Skeletal muscle tissue (tissue), 4 donors: ENCODE results near the gene SMPD3. TPM values are rescaled to one million over a fixed set of nuclear protein-coding genes. Genes with fewer than 3 reads are reported as not detected.

Experiments
- H3K27ac ChIP-seq: one replicate; pipeline ENCODE4 v1.7.0; 2013; ENCODE audit warnings: mild to moderate bottlenecking, low read depth, low read length, inconsistent platforms
- H3K27me3 ChIP-seq, 3 donors: one replicate each; pipeline ENCODE4 v1.7.0; 2013; ENCODE audit warnings: low read length in 3 of 3; ENCODE audit not compliant: control insufficient read depth in 3 of 3, insufficient read depth in 3 of 3
- H3K36me3 ChIP-seq, 3 donors: one replicate each; pipeline ENCODE4 v1.7.0; 2013; ENCODE audit warnings: low read length in 3 of 3; ENCODE audit not compliant: control insufficient read depth in 3 of 3, insufficient read depth in 3 of 3
- H3K4me1 ChIP-seq, 3 donors: one replicate each; pipeline ENCODE4 v1.7.0; 2013; ENCODE audit warnings: low read length in 3 of 3, mild to moderate bottlenecking in 3 of 3; ENCODE audit not compliant: control insufficient read depth in 3 of 3, insufficient read depth in 3 of 3
- H3K4me3 ChIP-seq, 3 donors: one replicate each; pipeline ENCODE4 v1.7.0; 2013; ENCODE audit warnings: low read length in 3 of 3
- H3K9ac ChIP-seq, 3 donors: one replicate each; pipeline ENCODE4 v1.7.0; 2013; ENCODE audit warnings: low read length in 3 of 3, mild to moderate bottlenecking in 3 of 3, moderate library complexity in 2 of 3, low read depth in 1 of 3
- H3K9me3 ChIP-seq, 3 donors: one replicate each; pipeline ENCODE4 v1.7.0; 2013; ENCODE audit warnings: low read length in 3 of 3; ENCODE audit not compliant: control insufficient read depth in 3 of 3
- total RNA-seq: library from RNA; depleted of rRNA; stranded (reverse); fragments of >200 nt; gene quantifications from one replicate; pipeline ENCODE4 v1.2.3, GENCODE V29; 2014
- donor health status: Osteomylitis.

Gene SMPD3
- total RNA-seq, 1 donor from 2014 or later: under 0.01 TPM

DNA sequence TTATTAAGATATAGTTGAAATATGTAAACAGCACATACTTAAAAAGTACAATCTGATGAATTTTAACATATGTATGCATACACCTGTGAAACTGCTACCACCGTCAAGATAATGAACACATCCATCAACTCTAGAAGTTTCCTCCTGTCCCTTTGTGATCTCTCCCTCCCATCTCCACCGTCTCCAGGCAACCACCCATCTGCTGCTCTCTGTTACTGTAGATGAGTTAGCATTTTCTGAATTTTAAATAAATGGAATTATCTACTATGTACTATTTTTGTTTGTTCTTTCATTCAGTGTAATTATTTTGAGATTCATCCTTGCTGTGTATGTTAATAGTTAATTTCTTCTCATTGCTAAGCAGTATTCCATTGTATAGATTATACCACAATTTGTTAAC, 40.2 kb upstream of the SMPD3 start:
- Histone ChIP-seq H3K27ac (no peak overlapping the region), H3K9me3 (no peaks in the 10 kb centered on the region), H3K4me3 (no peak overlapping the region), H3K4me1 (no peaks in the 10 kb centered on the region), H3K27me3 (peaks cover 5 to 7% (median 6%) of the 10 kb centered on the region in 3 donors), H3K9ac (no peak overlapping the region), H3K36me3 (no peaks in the 10 kb centered on the region)

DNA sequence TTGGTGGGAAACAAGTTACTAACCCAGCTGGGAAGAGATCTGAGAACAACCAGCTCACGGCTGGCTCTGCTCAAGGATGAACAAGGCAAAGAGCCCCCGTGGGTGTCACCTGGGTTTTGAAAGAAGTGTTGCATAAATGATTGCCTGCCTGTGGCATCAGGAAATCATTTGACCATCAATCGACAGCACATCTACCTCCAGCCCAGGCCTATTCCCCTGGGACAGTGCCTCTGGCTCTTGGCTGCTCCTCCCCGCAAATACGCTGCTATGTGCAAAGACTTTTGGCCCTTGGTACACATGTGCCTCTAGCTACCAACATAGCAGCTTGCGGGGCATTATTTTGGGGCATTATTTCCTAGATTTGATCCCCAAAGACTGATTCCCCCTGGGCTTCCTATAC, 39.4 kb upstream of the SMPD3 start:
- Histone ChIP-seq H3K9me3 (no peaks in the 10 kb centered on the region), H3K9ac (no peak overlapping the region), H3K4me3 (no peak overlapping the region), H3K36me3 (no peaks in the 10 kb centered on the region), H3K27me3 (peaks cover 2 to 6% (median 5%) of the 10 kb centered on the region in 3 donors), H3K27ac (no peak overlapping the region), H3K4me1 (no peaks in the 10 kb centered on the region)

DNA sequence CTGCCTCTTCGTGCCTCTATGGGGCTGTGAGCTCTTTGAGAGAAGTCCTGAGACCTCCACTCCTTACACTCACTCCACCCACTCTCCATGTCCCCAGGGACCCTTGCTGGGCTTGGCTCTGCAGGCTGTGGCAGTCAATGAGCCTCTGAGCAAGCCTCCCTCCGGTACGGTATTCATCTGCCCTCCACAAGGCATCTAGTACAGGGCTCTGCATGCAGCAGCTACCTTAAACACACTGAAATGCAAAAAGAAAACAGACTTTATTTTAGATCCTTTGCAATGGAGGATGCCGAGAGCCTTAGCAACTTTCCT, 38.9 kb upstream of the SMPD3 start:
- no peak overlapping the region for H3K27ac ChIP-seq
- no peak overlapping the region for H3K9ac ChIP-seq
- peaks cover 0 to 6% (median 5%) of the 10 kb centered on the region in 3 donors for H3K27me3 ChIP-seq
- H3K9me3 ChIP-seq: no peaks in the 10 kb centered on the region
- H3K4me1 ChIP-seq: no peaks in the 10 kb centered on the region
- H3K4me3 ChIP-seq: no peak overlapping the region
- H3K36me3 ChIP-seq: no peaks in the 10 kb centered on the region

DNA sequence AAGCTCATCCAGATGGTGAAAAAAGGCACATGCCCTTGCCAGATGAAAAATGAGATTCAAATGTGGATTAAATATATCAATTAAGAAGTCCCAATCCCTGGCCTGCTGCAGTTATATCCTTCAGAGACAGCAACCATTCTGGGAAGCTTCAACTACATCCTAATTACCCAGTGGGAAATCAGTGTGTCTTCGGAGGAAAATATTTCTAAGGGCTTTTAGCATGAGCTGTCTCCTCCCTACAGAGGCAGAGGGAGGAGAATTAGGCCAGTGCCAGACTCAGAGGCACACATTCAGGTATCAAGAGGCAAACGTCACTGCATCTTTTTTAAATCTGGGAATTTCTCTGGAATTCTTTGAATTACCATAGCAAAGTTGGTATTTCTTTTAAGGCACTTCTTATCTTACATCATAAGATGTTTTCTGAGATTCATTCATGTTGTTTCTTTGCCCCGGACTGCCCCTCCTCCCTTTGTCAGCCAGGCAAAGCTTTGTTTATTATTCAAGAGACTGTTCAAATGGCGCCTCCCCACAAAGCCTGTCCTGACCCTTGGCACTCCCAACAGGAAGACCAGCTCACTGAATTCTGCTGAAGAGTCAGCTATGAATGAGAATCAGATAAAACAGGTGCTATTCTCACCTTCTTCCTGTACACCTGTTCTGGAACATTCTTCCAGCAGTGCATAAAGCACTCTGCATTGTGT, 38.3 kb upstream of the SMPD3 start:
- no peaks in the 10 kb centered on the region for H3K9me3 ChIP-seq
- peaks cover 0 to 6% (median 5%) of the 10 kb centered on the region in 3 donors for H3K27me3 ChIP-seq
- H3K36me3 ChIP-seq: no peaks in the 10 kb centered on the region
- no peak overlapping the region for H3K4me3 ChIP-seq
- H3K4me1 ChIP-seq: no peaks in the 10 kb centered on the region
- H3K27ac ChIP-seq: no peak overlapping the region
- H3K9ac ChIP-seq: no peak overlapping the region

- no peak overlapping the region for H3K27ac ChIP-seq
- H3K4me1 ChIP-seq: peaks cover 3 to 5% (median 4%) of the 10 kb centered on the region in 3 donors
- no peaks in the 10 kb centered on the region for H3K36me3 ChIP-seq
- H3K9ac ChIP-seq: no peak overlapping the region
- no peak overlapping the region for H3K4me3 ChIP-seq
- H3K27me3 ChIP-seq: no peaks in the 10 kb centered on the region
- H3K9me3 ChIP-seq: no peaks in the 10 kb centered on the region
These were observed 33.3 kb upstream of the SMPD3 start for GRCh38 chr16:68481636-68482035.

GRCh38 chr16:68480084-68480995, 32.0 kb upstream of the SMPD3 start:
- Histone ChIP-seq H3K4me3 (no peak overlapping the region), H3K27ac (no peak overlapping the region), H3K9me3 (no peaks in the 10 kb centered on the region), H3K4me1 (peaks cover 3 to 5% (median 4%) of the 10 kb centered on the region in 3 donors), H3K27me3 (no peaks in the 10 kb centered on the region), H3K36me3 (no peaks in the 10 kb centered on the region), H3K9ac (no peak overlapping the region)

GRCh38 chr16:68479271-68479670, 31.0 kb upstream of the SMPD3 start:
- Histone ChIP-seq H3K36me3 (no peaks in the 10 kb centered on the region), H3K27ac (no peak overlapping the region), H3K9me3 (no peaks in the 10 kb centered on the region), H3K27me3 (no peaks in the 10 kb centered on the region), H3K9ac (no peak overlapping the region), H3K4me1 (peaks cover 3 to 5% (median 4%) of the 10 kb centered on the region in 3 donors), H3K4me3 (no peak overlapping the region)

- Histone ChIP-seq H3K27me3 (no peaks in the 10 kb centered on the region), H3K4me1 (peaks cover 3 to 5% (median 5%) of the 10 kb centered on the region in 3 donors), H3K9me3 (no peaks in the 10 kb centered on the region), H3K4me3 (no peak overlapping the region), H3K27ac (no peak overlapping the region), H3K36me3 (no peaks in the 10 kb centered on the region), H3K9ac (no peak overlapping the region)
These were observed 30.4 kb upstream of the SMPD3 start for GRCh38 chr16:68478526-68479250.

- H3K27ac ChIP-seq: no peak overlapping the region
- H3K27me3 ChIP-seq: peaks cover 0 to 4% (median 3%) of the 10 kb centered on the region in 3 donors
- no peak overlapping the region for H3K4me3 ChIP-seq
- H3K9me3 ChIP-seq: no peaks in the 10 kb centered on the region
- H3K9ac ChIP-seq: no peak overlapping the region
- peaks cover 15 to 28% (median 21%) of the 10 kb centered on the region in 3 donors for H3K4me1 ChIP-seq
- no peaks in the 10 kb centered on the region for H3K36me3 ChIP-seq
These were observed 26.8 kb upstream of the SMPD3 start for GRCh38 chr16:68475071-68475470.
